Measurements from ENCODE around the gene TAF8.

TAF8 gene

GRCh38 chr6:42095776-42096541 is 45.6 kb downstream of the TAF8 start:
- no peak for DNase-seq (ENCODE audit: low read depth in 2 of 2)

DNA sequence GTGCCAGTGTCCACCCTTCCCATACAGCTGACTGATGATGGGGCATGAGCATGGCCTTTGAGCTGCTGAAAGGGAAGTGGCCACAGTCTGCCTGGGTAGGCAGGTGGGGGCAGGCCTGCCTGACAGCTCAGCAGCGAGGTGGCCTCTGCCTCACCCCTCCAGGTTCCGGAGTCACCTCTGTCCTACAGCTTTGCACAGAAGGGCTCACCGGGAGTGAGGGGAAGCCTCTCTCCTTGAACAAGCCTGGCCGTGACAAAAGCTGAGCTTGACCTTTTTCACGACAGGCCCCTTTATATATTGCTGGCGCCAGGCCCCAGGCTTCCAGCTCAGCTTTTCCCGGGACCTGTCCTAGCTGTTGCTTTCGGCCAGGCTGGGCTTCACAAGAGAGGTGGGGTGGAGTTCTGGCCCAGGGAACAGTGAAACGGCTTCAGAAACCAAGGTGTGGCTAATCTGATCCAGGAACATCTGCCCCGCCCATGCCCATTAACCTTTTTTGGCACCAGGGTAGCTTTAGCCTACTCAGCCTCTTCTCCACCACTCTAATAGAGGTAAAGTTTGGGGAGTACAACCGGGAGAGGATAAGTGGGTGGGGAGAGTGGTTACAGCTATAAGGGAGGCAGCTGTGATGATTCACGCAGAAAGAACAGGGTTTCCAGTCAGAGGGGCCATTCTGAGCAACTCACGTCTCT is 49.2 kb downstream of the TAF8 start:
- DNase-seq (ENCODE audit: low read depth in 2 of 2), result peak; percentile 19 to 43

DNA sequence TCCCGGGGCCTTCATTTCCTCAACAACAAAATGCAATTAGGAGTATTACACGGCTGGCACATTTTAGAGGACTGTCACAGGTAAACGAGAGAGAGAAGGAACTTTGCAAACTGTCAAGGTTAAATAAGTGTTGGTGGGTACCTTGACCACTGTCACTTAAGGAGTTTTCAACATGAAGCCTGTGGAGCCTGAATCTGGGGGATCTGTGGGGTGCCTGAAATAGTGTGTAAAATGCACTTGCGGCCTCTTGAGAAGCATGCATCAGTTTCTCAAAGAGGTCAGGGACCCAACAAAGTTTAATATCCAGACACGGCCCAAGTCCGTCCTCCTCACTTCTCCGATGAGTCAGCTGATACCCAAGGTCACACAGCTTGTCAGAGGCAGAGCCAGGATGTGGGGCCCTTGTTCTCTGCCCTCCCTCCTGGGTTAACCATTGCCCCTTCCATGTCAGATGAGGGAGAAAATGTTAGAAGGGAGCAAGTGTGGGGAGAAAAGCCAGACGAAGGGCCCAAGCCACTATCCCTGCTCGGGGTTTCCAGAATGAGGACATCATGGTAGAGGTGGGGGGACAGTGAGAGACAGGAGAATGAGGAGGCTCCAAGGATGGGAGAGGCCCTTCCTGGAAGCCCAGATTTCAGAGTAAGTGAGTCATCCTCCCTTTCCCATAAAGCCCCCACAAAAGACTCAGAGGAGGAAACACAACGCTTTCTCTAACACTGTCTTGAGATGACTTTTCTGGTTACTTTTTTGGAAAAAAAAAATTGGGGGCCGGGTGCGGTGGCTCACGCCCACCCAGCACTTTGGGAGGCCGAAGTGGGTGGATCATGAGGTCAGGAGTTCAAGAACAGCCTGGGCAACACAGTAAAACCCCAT is 49.9 kb downstream of the TAF8 start:
- peak in 1 of 2 donors; percentile 31 for DNase-seq (ENCODE audit: low read depth in 2 of 2)

- DNase-seq (ENCODE audit: low read depth in 2 of 2), result no peak
Observed at GRCh38 chr6:42101186-42101657, 50.9 kb downstream of the TAF8 start.

GRCh38 chr6:42103216-42103615 is 52.9 kb downstream of the TAF8 start:
- no peak for DNase-seq (ENCODE audit: low read depth in 2 of 2)

GRCh38 chr6:42103753-42104094 is 53.4 kb downstream of the TAF8 start:
- DNase-seq (ENCODE audit: low read depth in 2 of 2), result no peak

DNA sequence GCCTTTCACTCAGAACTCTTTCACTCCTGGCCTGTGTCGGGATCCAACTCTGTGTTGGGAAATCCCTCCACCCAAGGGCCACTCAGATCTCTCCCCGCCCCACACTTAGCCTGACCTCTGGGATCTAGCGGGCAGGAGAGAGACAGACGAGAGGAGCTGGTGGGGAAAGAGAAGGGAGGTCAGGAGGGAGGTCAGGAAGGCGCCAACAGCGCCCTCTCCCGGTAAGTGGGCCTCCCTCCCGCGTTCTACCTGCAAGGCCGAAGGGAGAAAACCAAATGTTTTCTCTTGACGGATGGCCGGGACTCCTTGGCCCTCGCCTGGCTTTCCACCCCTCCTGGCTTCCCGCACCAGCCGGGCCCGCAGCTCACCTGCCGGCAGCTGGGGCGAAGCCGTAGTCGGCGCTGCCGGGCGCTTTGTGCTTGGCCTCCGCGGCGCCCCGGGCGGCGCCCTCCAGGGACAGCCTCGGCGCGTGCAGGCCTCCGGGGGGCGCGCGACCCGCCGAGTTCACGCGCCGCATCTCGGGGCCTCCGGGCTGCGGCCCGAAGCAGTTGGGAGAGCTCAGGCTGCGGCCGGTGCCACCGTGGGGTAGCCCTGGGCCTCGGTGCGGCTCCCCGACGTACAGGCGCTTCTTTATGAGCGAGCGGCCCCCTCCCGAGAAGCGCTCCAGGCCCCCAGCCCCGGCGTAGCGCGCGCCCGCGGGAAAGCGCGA is 53.9 kb downstream of the TAF8 start:
- DNase-seq (ENCODE audit: low read depth in 2 of 2), result peak; percentile 60 to 68

DNA sequence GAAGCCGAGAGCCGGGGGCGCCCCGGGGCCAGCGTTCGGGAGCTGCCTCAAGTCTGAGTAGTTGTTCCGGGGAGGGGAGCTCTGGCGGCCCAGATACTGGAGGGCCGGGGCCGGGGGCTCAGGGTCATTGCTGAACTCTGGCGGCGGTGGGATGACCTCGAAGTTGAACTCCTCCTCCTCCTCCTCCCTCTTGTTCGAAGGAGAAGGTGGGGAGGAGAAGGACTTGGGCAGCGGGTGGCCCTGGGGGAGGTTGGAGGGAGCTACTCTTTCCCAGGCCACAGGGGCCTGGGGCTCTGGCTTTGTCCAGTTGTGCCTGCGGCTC is 54.4 kb downstream of the TAF8 start:
- no peak for DNase-seq (ENCODE audit: low read depth in 2 of 2)

DNA sequence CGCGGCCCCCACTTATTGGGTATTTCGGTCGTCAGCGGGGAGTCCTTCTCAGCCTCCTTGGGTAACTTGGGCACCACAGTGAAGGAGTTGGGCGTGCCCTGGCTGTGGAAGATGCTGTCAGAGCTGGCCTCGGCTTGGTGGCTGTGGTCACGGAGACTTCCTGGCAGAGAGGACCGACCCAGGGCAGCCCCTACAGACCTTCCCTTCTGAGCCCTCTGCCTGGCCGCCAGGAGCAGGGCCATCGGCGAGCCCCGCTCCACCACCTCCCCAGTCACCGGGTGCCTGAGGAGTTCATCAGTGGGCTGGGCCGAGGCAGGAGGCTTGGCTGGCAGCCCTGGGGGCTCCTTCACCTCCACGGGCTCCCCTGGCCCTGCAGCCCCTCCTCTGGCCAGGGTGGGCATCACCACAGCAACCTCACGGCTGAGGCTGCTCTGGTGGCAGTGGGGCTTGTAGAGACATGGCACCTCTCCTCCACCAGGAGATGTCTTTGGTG is 54.9 kb downstream of the TAF8 start:
- no peak for DNase-seq (ENCODE audit: low read depth in 2 of 2)

GRCh38 chr6:42105709-42106108 is 55.4 kb downstream of the TAF8 start:
- DNase-seq (ENCODE audit: low read depth in 2 of 2), result no peak

DNA sequence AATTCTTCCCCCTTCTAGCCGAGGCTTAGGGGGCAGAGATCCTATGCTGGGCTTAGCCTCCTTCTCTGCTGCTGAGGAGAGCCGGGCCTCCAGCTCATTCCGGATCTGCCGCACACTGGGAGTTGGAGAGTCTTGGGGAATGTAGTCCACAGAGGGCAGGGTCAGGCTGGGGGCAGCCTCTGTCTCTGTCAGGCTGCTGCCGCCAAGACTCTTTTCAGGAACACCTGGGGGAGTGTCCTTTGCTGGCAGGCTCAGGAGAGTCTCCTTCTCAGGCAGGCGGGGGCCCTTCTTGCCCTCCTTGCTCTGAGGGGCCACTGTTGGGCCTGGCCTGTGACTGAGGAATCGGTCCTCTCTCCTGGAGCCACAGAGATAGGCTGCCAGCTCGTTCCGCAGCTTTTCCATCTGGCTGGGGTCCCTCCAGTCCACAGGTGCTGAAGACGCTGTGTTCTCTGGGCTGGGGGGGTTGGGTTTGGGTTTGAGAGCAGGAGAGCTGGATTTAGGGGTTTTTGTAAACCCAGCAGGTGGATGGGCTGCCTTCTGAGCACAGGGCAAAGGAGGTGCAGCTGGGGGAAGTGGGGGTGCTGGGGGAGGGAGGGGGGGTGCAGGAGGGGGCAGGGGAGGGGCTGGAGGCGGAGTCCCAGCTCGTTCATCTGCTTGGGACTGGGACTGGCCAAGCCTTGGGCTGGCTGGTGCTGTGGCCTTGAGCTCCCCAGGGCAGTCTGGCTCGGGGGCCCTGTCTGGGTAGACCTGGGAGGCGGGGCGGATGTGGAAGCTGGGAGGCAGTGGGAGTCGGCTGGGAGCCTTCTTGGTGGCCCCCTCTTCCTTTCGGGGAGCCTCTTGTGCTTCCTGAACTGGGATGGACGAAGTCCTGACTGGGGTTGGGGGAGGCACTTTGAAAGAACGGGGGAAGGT is 56.0 kb downstream of the TAF8 start:
- no peak for DNase-seq (ENCODE audit: low read depth in 2 of 2)

- DNase-seq (ENCODE audit: low read depth in 2 of 2), result no peak
Observed at GRCh38 chr6:42108071-42108470, 57.7 kb downstream of the TAF8 start.

DNA sequence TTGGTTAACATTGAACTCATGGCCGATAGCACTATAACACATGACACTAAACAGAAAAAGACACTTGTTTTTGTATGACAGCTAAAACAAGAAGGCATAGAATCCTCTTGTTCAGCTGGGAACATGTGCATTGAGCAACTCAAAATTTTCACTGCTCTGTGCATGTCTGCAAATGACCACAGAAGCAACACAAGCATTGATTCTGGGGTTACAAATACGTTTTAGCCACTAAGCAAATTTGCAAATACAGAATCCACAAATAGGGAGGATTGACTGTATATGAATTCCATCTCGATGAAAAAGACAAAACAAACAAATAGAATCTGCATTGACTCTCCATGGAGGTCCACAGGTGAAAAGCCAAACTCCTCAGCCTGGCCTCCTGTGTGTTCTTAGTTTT is 60.4 kb downstream of the TAF8 start:
- no peak for DNase-seq (ENCODE audit: low read depth in 2 of 2)

GRCh38 chr6:42112351-42112750 is 62.0 kb downstream of the TAF8 start:
- no peak for DNase-seq (ENCODE audit: low read depth in 2 of 2)

GRCh38 chr6:42113936-42114636 is 63.8 kb downstream of the TAF8 start:
- DNase-seq (ENCODE audit: low read depth in 2 of 2), result no peak

- DNase-seq (ENCODE audit: low read depth in 2 of 2), result no peak
Observed at GRCh38 chr6:42117843-42118161, 67.5 kb downstream of the TAF8 start.

GRCh38 chr6:42118162-42119001 is 68.1 kb downstream of the TAF8 start:
- DNase-seq (ENCODE audit: low read depth in 2 of 2), result no peak

GRCh38 chr6:42120895-42121865 is 70.9 kb downstream of the TAF8 start:
- no peak for DNase-seq (ENCODE audit: low read depth in 2 of 2)

All from stimulated activated CD4-positive, alpha-beta T cell treated with anti-CD3 and anti-CD28 coated beads, Interleukin-15, amount 100 ng/mL, for 48 hours (primary cell).